SH-SY5Y (cell line): Measurements from ENCODE around the gene DOCK3.

Experiments
- GATA2 ChIP-seq: IDR thresholded peaks from 2 replicates; pipeline ENCODE4 v1.6.1; 2011; ENCODE audit warnings: mild to moderate bottlenecking, low read depth, low read length
- GATA3 ChIP-seq: IDR thresholded peaks from 2 replicates; pipeline ENCODE4 v1.6.1; 2011; ENCODE audit warnings: low read depth, mild to moderate bottlenecking, low read length, moderate library complexity

DNA sequence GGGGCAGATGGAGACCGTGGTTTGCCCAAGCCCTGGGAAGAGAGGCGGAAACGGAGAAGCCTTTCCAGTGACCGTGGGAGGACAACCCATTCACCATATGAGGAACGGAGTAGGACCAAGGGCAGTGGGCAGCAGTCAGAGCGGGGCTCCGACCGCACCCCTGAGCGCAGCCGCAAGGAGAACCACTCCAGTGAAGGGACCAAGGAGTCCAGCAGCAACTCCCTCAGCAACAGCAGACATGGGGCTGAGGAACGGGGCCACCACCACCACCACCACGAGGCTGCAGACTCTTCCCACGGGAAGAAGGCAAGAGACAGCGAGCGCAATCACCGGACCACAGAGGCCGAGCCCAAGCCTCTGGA lies 718.4 kb downstream of the DOCK3 start:
- TF ChIP-seq GATA3: no peak
- no peak for TF ChIP-seq GATA2
